ENCODE data around the gene GIT2. TPM values are rescaled to one million over a fixed set of nuclear protein-coding genes. Genes with fewer than 3 reads are reported as not detected.
A peak's percentile ranks its signal among the peaks of the same experiment; 100 is the strongest.

The GIT2 gene, protein sequence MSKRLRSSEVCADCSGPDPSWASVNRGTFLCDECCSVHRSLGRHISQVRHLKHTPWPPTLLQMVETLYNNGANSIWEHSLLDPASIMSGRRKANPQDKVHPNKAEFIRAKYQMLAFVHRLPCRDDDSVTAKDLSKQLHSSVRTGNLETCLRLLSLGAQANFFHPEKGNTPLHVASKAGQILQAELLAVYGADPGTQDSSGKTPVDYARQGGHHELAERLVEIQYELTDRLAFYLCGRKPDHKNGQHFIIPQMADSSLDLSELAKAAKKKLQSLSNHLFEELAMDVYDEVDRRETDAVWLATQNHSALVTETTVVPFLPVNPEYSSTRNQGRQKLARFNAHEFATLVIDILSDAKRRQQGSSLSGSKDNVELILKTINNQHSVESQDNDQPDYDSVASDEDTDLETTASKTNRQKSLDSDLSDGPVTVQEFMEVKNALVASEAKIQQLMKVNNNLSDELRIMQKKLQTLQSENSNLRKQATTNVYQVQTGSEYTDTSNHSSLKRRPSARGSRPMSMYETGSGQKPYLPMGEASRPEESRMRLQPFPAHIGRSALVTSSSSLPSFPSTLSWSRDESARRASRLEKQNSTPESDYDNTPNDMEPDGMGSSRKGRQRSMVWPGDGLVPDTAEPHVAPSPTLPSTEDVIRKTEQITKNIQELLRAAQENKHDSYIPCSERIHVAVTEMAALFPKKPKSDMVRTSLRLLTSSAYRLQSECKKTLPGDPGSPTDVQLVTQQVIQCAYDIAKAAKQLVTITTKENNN
- 43.4 and 45.4 TPM in 2 replicates for total RNA-seq

- Histone ChIP-seq H3K9me3 (ENCODE audit: low read depth, low read length) (no peaks in the 10 kb centered on the region), H3K27me3 (ENCODE audit: insufficient read depth, low read length) (no peaks in the 10 kb centered on the region), H3K4me1 (ENCODE audit: insufficient read depth, low read length) (peaks cover 34% of the 10 kb centered on the region), H3K79me2 (ENCODE audit: insufficient read depth, low read length) (peaks cover 68% of the 10 kb centered on the region), H3K27ac (ENCODE audit: low read depth, low read length) (peak within 1 kb of the TSS; percentile 73), H3K4me2 (ENCODE audit: insufficient read depth, low read length) (peak within 1 kb of the TSS; percentile 82), H4K20me1 (ENCODE audit: insufficient read depth, low read length) (peaks cover 29% of the 10 kb centered on the region), H3K4me3 (ENCODE audit: insufficient read depth, low read length) (peak within 1 kb of the TSS; percentile 85), H2AFZ (ENCODE audit: low read length) (peak within 1 kb of the TSS; percentile 89), H3K36me3 (ENCODE audit: insufficient read depth, low read length) (peaks cover 9% of the 10 kb centered on the region)
- TF ChIP-seq, protein P1, sequence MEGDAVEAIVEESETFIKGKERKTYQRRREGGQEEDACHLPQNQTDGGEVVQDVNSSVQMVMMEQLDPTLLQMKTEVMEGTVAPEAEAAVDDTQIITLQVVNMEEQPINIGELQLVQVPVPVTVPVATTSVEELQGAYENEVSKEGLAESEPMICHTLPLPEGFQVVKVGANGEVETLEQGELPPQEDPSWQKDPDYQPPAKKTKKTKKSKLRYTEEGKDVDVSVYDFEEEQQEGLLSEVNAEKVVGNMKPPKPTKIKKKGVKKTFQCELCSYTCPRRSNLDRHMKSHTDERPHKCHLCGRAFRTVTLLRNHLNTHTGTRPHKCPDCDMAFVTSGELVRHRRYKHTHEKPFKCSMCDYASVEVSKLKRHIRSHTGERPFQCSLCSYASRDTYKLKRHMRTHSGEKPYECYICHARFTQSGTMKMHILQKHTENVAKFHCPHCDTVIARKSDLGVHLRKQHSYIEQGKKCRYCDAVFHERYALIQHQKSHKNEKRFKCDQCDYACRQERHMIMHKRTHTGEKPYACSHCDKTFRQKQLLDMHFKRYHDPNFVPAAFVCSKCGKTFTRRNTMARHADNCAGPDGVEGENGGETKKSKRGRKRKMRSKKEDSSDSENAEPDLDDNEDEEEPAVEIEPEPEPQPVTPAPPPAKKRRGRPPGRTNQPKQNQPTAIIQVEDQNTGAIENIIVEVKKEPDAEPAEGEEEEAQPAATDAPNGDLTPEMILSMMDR (IDR thresholded peaks at IDR 0.05; ENCODE audit: extremely low read depth, low read depth, low read length), result no peak
- peak; percentile 98 for DNase-seq (ENCODE audit: insufficient read length, low spot score, missing footprints)
Measured at GRCh38 chr12:109995686-109996482, at the start of gene GIT2. Gene GIT2, minus strand, starts transcription at chr12:109996368. Its CDS starts 144 bp downstream, at chr12:109996224.

GRCh38 chr12:110042264-110042663, 46.1 kb upstream of the GIT2 start:
- H3K9me3 ChIP-seq (ENCODE audit: low read depth, low read length), result no peaks in the 10 kb centered on the region
- DNase-seq (ENCODE audit: insufficient read length, low spot score, missing footprints), result no peak

GRCh38 chr12:110039085-110039807, 43.1 kb upstream of the GIT2 start:
- H3K4me1 ChIP-seq (ENCODE audit: insufficient read depth, low read length), result peaks cover 23% of the 10 kb centered on the region
- H3K27ac ChIP-seq (ENCODE audit: low read depth, low read length), result peak overlapping the region; percentile 98
- H3K79me2 ChIP-seq (ENCODE audit: insufficient read depth, low read length), result peaks cover 42% of the 10 kb centered on the region
- peak overlapping the region; percentile 31 for H3K4me3 ChIP-seq (ENCODE audit: insufficient read depth, low read length)
- H2AFZ ChIP-seq (ENCODE audit: low read length), result no peak overlapping the region
- peaks cover 6% of the 10 kb centered on the region for H4K20me1 ChIP-seq (ENCODE audit: insufficient read depth, low read length)
- H3K9me3 ChIP-seq (ENCODE audit: low read depth, low read length), result no peaks in the 10 kb centered on the region
- peaks cover 70% of the 10 kb centered on the region for H3K36me3 ChIP-seq (ENCODE audit: insufficient read depth, low read length)
- H3K4me2 ChIP-seq (ENCODE audit: insufficient read depth, low read length), result peak overlapping the region; percentile 60
- TF ChIP-seq, protein P1 (IDR thresholded peaks at IDR 0.05; ENCODE audit: extremely low read depth, low read depth, low read length), result no peak
- no peaks in the 10 kb centered on the region for H3K27me3 ChIP-seq (ENCODE audit: insufficient read depth, low read length)
- peak; percentile 93 for DNase-seq (ENCODE audit: insufficient read length, low spot score, missing footprints)

More at GRCh38 chr12:110042264-110042663, 46.1 kb upstream of the GIT2 start:
- H3K4me1 ChIP-seq (ENCODE audit: insufficient read depth, low read length), result peaks cover 25% of the 10 kb centered on the region
- no peak overlapping the region for H3K4me3 ChIP-seq (ENCODE audit: insufficient read depth, low read length)
- H3K27ac ChIP-seq (ENCODE audit: low read depth, low read length), result peak overlapping the region; percentile 33
- peaks cover 12% of the 10 kb centered on the region for H4K20me1 ChIP-seq (ENCODE audit: insufficient read depth, low read length)
- no peak overlapping the region for H2AFZ ChIP-seq (ENCODE audit: low read length)
- H3K79me2 ChIP-seq (ENCODE audit: insufficient read depth, low read length), result peaks cover 53% of the 10 kb centered on the region
- no peaks in the 10 kb centered on the region for H3K27me3 ChIP-seq (ENCODE audit: insufficient read depth, low read length)
- H3K4me2 ChIP-seq (ENCODE audit: insufficient read depth, low read length), result no peak overlapping the region
- TF ChIP-seq, protein P1 (IDR thresholded peaks at IDR 0.05; ENCODE audit: extremely low read depth, low read depth, low read length), result no peak
- H3K36me3 ChIP-seq (ENCODE audit: insufficient read depth, low read length), result peaks cover 41% of the 10 kb centered on the region

All from osteoblast (primary cell).